GM12878 (cell line): ENCODE measurements around the gene ZBTB18. TPM values are rescaled to one million over a fixed set of nuclear protein-coding genes. Genes with fewer than 3 reads are reported as not detected.

Source experiments
- BHLHE40 ChIP-seq, 2 experiments: fragments of 450-650 bp in 1 of 2; IDR thresholded peaks; 2 replicates each; pipeline ENCODE4 v1.6.1; 2011 to 2017; ENCODE audit warnings: low read depth in 2 of 2, borderline replicate concordance in 1 of 2, improper control_type of control experiment in 1 of 2, low read length in 1 of 2, mild to moderate bottlenecking in 1 of 2
- CBX5 ChIP-seq: sonication (generic); IDR thresholded peaks from 2 replicates; pipeline ENCODE4 v1.6.1; 2016; ENCODE audit warnings: low read depth, moderate library complexity, mild to moderate bottlenecking, inconsistent platforms
- CHD2 ChIP-seq: IDR thresholded peaks from 2 replicates; pipeline ENCODE4 v1.6.1; 2011; ENCODE audit warnings: low read depth, low read length, improper control_type of control experiment, borderline replicate concordance
- CREB1 ChIP-seq: IDR thresholded peaks from 2 replicates; pipeline ENCODE4 v1.6.1; 2012; ENCODE audit warnings: low read depth, mild to moderate bottlenecking, inconsistent platforms
- EGR1 ChIP-seq, 2 experiments: IDR thresholded peaks; 1 replicate in 1 of 2; 2 replicates in 1 of 2; pipeline ENCODE4 v1.6.1; 2011 to 2012; ENCODE audit warnings: low read depth in 2 of 2, low read length in 2 of 2, borderline replicate concordance in 1 of 2, mild to moderate bottlenecking in 1 of 2, moderate library complexity in 1 of 2
- ETV6 ChIP-seq, 2 experiments: fragments of 450-650 bp in 1 of 2; IDR thresholded peaks in 1 of 2; conservative IDR thresholded peaks in 1 of 2; 2 replicates each; pipeline ENCODE4 v1.6.1; 2014; ENCODE audit warnings: antibody characterized with exemption in 1 of 2, borderline replicate concordance in 1 of 2, low read depth in 1 of 2, mild to moderate bottlenecking in 1 of 2, moderate library complexity in 1 of 2
- EZH2 ChIP-seq: IDR thresholded peaks from 2 replicates; pipeline ENCODE4 v1.6.1; 2012; ENCODE audit warnings: low read depth, mild to moderate bottlenecking, control low read depth, inconsistent platforms, low read length, borderline replicate concordance; ENCODE audit not compliant: control insufficient read depth
- HDGF ChIP-seq: fragments of 450-650 bp; IDR thresholded peaks from 2 replicates; pipeline ENCODE4 v1.6.1; 2016; ENCODE audit warnings: antibody characterized with exemption
- LARP7 ChIP-seq: fragments of 450-650 bp; IDR thresholded peaks from 2 replicates; pipeline ENCODE4 v1.6.1; 2017; ENCODE audit warnings: mild to moderate bottlenecking
- MTA2 ChIP-seq: fragments of 450-650 bp; IDR thresholded peaks from 2 replicates; pipeline ENCODE4 v1.6.1; 2016; ENCODE audit warnings: low read depth, mild to moderate bottlenecking, moderate library complexity
- NR2C2 ChIP-seq: IDR thresholded peaks from 2 replicates; pipeline ENCODE4 v1.6.1; 2011; ENCODE audit warnings: borderline replicate concordance, low read depth; ENCODE audit not compliant: control insufficient read depth, insufficient read length
- PAX8 ChIP-seq: fragments of 450-650 bp; IDR thresholded peaks from 2 replicates; pipeline ENCODE4 v1.6.1; 2017; ENCODE audit warnings: mild to moderate bottlenecking, moderate library complexity
- SMARCA5 ChIP-seq: fragments of 450-650 bp; IDR thresholded peaks from 2 replicates; pipeline ENCODE4 v1.6.1; 2017; ENCODE audit warnings: mild to moderate bottlenecking
- SP1 ChIP-seq: IDR thresholded peaks from one replicate; pipeline ENCODE4 v1.6.1; 2011; ENCODE audit warnings: low read depth, low read length
- STAT1 ChIP-seq: fragments of 450-650 bp; conservative IDR thresholded peaks from 2 replicates; pipeline ENCODE4 v1.6.1; 2014; ENCODE audit warnings: antibody characterized with exemption, mild to moderate bottlenecking
- TAF1 ChIP-seq: IDR thresholded peaks from 2 replicates; pipeline ENCODE4 v1.6.1; 2011; ENCODE audit warnings: mild to moderate bottlenecking, low read depth, low read length, borderline replicate concordance
- ZNF274 ChIP-seq: IDR thresholded peaks from one replicate; pipeline ENCODE4 v1.8.0; 2011; ENCODE audit not compliant: insufficient read length, insufficient read depth
- polyA plus RNA-seq, 11 experiments: library from polyadenylated mRNA; depleted of rRNA in 4 of 11; unstranded in 6 of 11; stranded (reverse) in 5 of 11; fragments of >200 nt; fragmentation: Nextera tagmentation in 4 of 11; fragmentation: Illumina TruSeq in 1 of 11; extraction: Ambion mirVana in 4 of 11; extraction: Trizol in 1 of 11; gene quantifications; 1 replicate in 1 of 11; 2 replicates in 10 of 11; pipeline versions ENCODE4 v1.2.1 to v1.2.3, GENCODE V29; 2011 to 2016; ENCODE audit warnings: inconsistent platforms in 2 of 11, missing spikeins in 2 of 11, low read depth in 1 of 11
- total RNA-seq, 4 experiments: library from RNA; depleted of rRNA in 3 of 4; stranded (reverse); fragments of >200 nt in 3 of 4; fragmentation: Illumina TruSeq in 1 of 4; extraction: Trizol in 1 of 4; gene quantifications; 2 replicates each; pipeline versions ENCODE4 v1.2.1 to v1.2.3, GENCODE V29; 2013 to 2021
- TF ChIP-seq, protein P1 (sequence below): fragments of 450-650 bp; IDR thresholded peaks from 2 replicates; pipeline ENCODE4 v1.6.1; 2017; ENCODE audit warnings: borderline replicate concordance
- TF ChIP-seq, protein P2 (sequence below): fragments of 450-650 bp; IDR thresholded peaks from 2 replicates; pipeline ENCODE4 v1.6.1; 2017; ENCODE audit warnings: mild to moderate bottlenecking, low read depth, inconsistent platforms; ENCODE audit not compliant: poor library complexity, severe bottlenecking
- TF ChIP-seq, protein P3 (sequence below): IDR thresholded peaks from 2 replicates; pipeline ENCODE4 v1.6.1; 2012; ENCODE audit warnings: low read depth, low read length, improper control_type of control experiment
- TF ChIP-seq, protein P4 (sequence below): fragments of 450-650 bp; IDR thresholded peaks from 2 replicates; pipeline ENCODE4 v1.6.1; 2018; ENCODE audit warnings: borderline replicate concordance, mild to moderate bottlenecking; ENCODE audit not compliant: partially characterized antibody
- TF ChIP-seq, protein P5 (sequence below): IDR thresholded peaks from 2 replicates; pipeline ENCODE4 v1.6.1; 2011; ENCODE audit warnings: borderline replicate concordance, low read depth, mild to moderate bottlenecking, moderate library complexity, mixed read lengths, low read length; ENCODE audit not compliant: insufficient read depth; ENCODE audit errors: extremely low read length

ZBTB18 gene
- total and polyA plus RNA-seq, 10 of the 15 experiments (the other 5 are each of a cell fraction or from before 2014, with no cell fraction given), result 0.27 to 8.6 (median 6.1) TPM

DNA sequence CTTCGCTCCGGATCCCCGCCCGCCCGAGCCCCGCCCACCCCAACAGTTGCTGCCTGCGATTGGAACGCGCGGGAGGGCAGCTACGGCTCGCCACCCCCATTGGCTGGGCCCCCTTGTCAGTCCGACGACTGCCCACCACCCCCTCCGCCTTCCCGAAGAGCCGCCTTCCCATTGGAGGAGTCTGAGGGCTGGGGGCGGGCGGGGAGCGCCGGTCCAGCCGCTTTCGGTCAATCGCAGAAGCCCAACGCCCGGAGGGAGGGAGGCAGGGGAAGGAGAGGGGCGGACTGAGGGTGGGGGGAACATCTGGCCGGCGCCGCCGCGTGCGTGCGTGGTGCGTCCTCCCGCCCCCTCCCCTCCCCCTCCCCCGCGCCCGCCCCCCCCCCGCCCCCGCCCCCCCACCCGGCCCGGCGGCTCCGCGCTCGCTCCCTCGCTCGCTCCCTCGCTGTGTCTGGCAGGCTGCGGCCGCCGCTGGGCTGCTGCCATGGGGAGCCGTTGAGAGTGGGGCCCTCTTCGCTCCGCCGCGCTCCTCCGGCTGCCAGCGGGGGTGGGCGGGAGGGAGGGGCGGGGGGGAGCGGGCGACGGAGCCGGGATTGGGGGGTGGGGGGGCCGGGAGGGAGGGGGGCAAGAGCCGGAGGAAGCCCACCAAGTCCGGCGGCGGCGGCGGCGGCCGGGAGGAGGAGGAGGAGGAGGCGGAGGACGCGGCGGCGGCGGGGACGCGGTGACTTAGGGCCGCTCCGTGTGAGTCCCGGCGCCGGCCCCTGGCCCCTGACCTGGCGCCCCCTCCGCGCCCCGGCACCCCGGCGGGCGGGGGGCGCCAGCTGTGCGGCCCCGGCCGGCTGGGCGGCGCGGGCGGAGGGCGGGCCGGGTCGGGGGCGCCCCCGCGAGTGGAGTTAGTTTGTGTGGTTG, 2.6 kb upstream of the ZBTB18 start (continued):
- no peak for TF ChIP-seq ETV6 (conservative IDR thresholded peaks at IDR 0.05 in 1 of 2, IDR thresholded peaks at IDR 0.05 in 1 of 2; ENCODE audit: borderline replicate concordance in 1 of 2, low read depth in 1 of 2)
- peak; percentile 83 for TF ChIP-seq CHD2
- no peak for TF ChIP-seq LARP7
- TF ChIP-seq CBX5, result no peak
- no peak for TF ChIP-seq SMARCA5
- TF ChIP-seq, protein P1, sequence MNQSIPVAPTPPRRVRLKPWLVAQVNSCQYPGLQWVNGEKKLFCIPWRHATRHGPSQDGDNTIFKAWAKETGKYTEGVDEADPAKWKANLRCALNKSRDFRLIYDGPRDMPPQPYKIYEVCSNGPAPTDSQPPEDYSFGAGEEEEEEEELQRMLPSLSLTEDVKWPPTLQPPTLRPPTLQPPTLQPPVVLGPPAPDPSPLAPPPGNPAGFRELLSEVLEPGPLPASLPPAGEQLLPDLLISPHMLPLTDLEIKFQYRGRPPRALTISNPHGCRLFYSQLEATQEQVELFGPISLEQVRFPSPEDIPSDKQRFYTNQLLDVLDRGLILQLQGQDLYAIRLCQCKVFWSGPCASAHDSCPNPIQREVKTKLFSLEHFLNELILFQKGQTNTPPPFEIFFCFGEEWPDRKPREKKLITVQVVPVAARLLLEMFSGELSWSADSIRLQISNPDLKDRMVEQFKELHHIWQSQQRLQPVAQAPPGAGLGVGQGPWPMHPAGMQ, result no peak
- TF ChIP-seq, protein P2, sequence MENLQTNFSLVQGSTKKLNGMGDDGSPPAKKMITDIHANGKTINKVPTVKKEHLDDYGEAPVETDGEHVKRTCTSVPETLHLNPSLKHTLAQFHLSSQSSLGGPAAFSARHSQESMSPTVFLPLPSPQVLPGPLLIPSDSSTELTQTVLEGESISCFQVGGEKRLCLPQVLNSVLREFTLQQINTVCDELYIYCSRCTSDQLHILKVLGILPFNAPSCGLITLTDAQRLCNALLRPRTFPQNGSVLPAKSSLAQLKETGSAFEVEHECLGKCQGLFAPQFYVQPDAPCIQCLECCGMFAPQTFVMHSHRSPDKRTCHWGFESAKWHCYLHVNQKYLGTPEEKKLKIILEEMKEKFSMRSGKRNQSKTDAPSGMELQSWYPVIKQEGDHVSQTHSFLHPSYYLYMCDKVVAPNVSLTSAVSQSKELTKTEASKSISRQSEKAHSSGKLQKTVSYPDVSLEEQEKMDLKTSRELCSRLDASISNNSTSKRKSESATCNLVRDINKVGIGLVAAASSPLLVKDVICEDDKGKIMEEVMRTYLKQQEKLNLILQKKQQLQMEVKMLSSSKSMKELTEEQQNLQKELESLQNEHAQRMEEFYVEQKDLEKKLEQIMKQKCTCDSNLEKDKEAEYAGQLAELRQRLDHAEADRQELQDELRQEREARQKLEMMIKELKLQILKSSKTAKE, result no peak
- peak; percentile 44; the same call in 1 of the 2 replicates for TF ChIP-seq TAF1
- no peak for TF ChIP-seq EZH2
- TF ChIP-seq, protein P3, sequence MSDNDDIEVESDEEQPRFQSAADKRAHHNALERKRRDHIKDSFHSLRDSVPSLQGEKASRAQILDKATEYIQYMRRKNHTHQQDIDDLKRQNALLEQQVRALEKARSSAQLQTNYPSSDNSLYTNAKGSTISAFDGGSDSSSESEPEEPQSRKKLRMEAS, result no peak
- TF ChIP-seq SP1, result peak; percentile 88
- TF ChIP-seq STAT1, result no peak
- no peak for TF ChIP-seq NR2C2
- TF ChIP-seq, protein P4, sequence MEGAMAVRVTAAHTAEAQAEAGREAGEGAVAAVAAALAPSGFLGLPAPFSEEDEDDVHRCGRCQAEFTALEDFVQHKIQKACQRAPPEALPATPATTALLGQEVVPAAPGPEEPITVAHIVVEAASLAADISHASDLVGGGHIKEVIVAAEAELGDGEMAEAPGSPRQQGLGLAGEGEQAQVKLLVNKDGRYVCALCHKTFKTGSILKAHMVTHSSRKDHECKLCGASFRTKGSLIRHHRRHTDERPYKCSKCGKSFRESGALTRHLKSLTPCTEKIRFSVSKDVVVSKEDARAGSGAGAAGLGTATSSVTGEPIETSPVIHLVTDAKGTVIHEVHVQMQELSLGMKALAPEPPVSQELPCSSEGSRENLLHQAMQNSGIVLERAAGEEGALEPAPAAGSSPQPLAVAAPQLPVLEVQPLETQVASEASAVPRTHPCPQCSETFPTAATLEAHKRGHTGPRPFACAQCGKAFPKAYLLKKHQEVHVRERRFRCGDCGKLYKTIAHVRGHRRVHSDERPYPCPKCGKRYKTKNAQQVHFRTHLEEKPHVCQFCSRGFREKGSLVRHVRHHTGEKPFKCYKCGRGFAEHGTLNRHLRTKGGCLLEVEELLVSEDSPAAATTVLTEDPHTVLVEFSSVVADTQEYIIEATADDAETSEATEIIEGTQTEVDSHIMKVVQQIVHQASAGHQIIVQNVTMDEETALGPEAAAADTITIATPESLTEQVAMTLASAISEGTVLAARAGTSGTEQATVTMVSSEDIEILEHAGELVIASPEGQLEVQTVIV, result no peak
- no peak for TF ChIP-seq MTA2
- TF ChIP-seq PAX8, result no peak
- peak in 1 of 2 experiments; percentile 48; a peak in 1 of 4 replicates for TF ChIP-seq BHLHE40 (IDR thresholded peaks at IDR 0.05; ENCODE audit: borderline replicate concordance in 1 of 2, low read depth in 2 of 2, low read length in 1 of 2)
- TF ChIP-seq, protein P5, sequence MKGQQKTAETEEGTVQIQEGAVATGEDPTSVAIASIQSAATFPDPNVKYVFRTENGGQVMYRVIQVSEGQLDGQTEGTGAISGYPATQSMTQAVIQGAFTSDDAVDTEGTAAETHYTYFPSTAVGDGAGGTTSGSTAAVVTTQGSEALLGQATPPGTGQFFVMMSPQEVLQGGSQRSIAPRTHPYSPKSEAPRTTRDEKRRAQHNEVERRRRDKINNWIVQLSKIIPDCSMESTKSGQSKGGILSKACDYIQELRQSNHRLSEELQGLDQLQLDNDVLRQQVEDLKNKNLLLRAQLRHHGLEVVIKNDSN, result no peak
- no peak for TF ChIP-seq HDGF
- peak in 1 of 2 experiments; percentile 3; a peak in 1 of 3 replicates for TF ChIP-seq EGR1 (IDR thresholded peaks at IDR 0.05; ENCODE audit: borderline replicate concordance in 1 of 2, low read depth in 2 of 2, low read length in 2 of 2)
- TF ChIP-seq ZNF274, result no peak
- peak; percentile 80; the same call in 1 of the 2 replicates for TF ChIP-seq CREB1
